22Rv1 (cell line): ENCODE measurements around the gene EVA1A.

Source experiments
- CTCF ChIP-seq: fragments of 450-650 bp; IDR thresholded peaks from 2 replicates; pipeline ENCODE4 v1.5.1; 2017; ENCODE audit warnings: mild to moderate bottlenecking
- ZFX ChIP-seq: fragments of 450-650 bp; IDR thresholded peaks from 2 replicates; pipeline ENCODE4 v1.6.1; 2017; ENCODE audit warnings: antibody characterized with exemption, borderline replicate concordance

- TF ChIP-seq CTCF (no peak), ZFX (no peak)
Observed at GRCh38 chr2:75532488-75532887, 28.3 kb downstream of the EVA1A start.
